T47D (cell line): ENCODE measurements around the gene BZW2.

Source experiments
- DNase-seq, 2 experiments: peaks; one replicate each; pipeline versions ENCODE4 v3.0.0 to v3.0.0-alpha.2; 2011 to 2012; ENCODE audit warnings: low read depth in 1 of 2, low spot score in 1 of 2
- JUND ChIP-seq: IDR thresholded peaks from 2 replicates; pipeline ENCODE4 v1.6.1; 2012; ENCODE audit warnings: low read depth
- in situ Hi-C: cut with HindIII; loops from 2 replicates; pipeline ENCODE4 v1.10.0; 2016; ENCODE audit warnings: low sequenced_read_pairs, low pct_unique_long_range_greater_than_20kb

Gene BZW2

GRCh38 chr7:16630654-16631053 lies 15.3 kb upstream of the BZW2 start:
- no peak for DNase-seq
- no peak for TF ChIP-seq JUND
- in situ Hi-C loops, result no loop called here

- in situ Hi-C loops, result no loop called here
- TF ChIP-seq JUND, result no peak
- DNase-seq, result no peak
Observed at GRCh38 chr7:16634271-16634738, 11.7 kb upstream of the BZW2 start.

- no peak for TF ChIP-seq JUND
- peak in 1 of 2 experiments; percentile 45 for DNase-seq
- in situ Hi-C loops, result no loop called here
Observed at GRCh38 chr7:16636555-16637101, 9.4 kb upstream of the BZW2 start.

- in situ Hi-C loops, result no loop called here
- no peak for DNase-seq
- TF ChIP-seq JUND, result no peak
Observed at GRCh38 chr7:16637379-16637778, 8.6 kb upstream of the BZW2 start.

- TF ChIP-seq JUND, result no peak
- in situ Hi-C loops, result no loop called here
- DNase-seq, result no peak
Observed at GRCh38 chr7:16638282-16639280, 7.4 kb upstream of the BZW2 start.

GRCh38 chr7:16644157-16644556 lies 1.8 kb upstream of the BZW2 start:
- TF ChIP-seq JUND, result no peak
- no peak for DNase-seq
- in situ Hi-C loops, result no loop called here

GRCh38 chr7:16644636-16645592 lies 1.1 kb upstream of the BZW2 start:
- DNase-seq, result peak; percentile 36 to 46
- no peak for TF ChIP-seq JUND
- in situ Hi-C loops, result no loop called here

- DNase-seq, result peak; percentile 23 to 35
- TF ChIP-seq JUND, result no peak
- in situ Hi-C loops, result no loop called here
Observed at GRCh38 chr7:16646472-16647072, 591 bp downstream of the BZW2 start.

GRCh38 chr7:16647435-16647960 lies 1.5 kb downstream of the BZW2 start:
- in situ Hi-C loops, result no loop called here
- DNase-seq, result no peak
- no peak for TF ChIP-seq JUND

- no peak for TF ChIP-seq JUND
- DNase-seq, result no peak
- in situ Hi-C loops, result no loop called here
Observed at GRCh38 chr7:16648551-16648950, 2.6 kb downstream of the BZW2 start.

GRCh38 chr7:16649196-16649595 lies 3.2 kb downstream of the BZW2 start:
- in situ Hi-C loops, result no loop called here
- no peak for DNase-seq
- no peak for TF ChIP-seq JUND

- in situ Hi-C loops, result no loop called here
Observed at GRCh38 chr7:16650266-16650665, 4.3 kb downstream of the BZW2 start.

More at GRCh38 chr7:16650266-16650665, 4.3 kb downstream of the BZW2 start:
- TF ChIP-seq JUND, result no peak
- no peak for DNase-seq
